ENCODE data around the gene AMOT. TPM values are rescaled to one million over a fixed set of nuclear protein-coding genes. Genes with fewer than 3 reads are reported as not detected.

AMOT gene
- total and polyA plus RNA-seq, 2 experiments from 2014 or later, result 2.1 to 5.4 TPM

- Histone ChIP-seq H3K27ac (ENCODE audit: low read depth) (no peak overlapping the region), H3F3A (replicated peaks; ENCODE audit: low read depth) (no peaks in the 10 kb centered on the region), H3K36me3 (ENCODE audit: insufficient read depth) (no peaks in the 10 kb centered on the region), H2AFZ (no peak overlapping the region), H3K4me1 (ENCODE audit: insufficient read depth) (no peaks in the 10 kb centered on the region), H3K4me2 (no peak overlapping the region), H3K79me2 (replicated peaks; ENCODE audit: insufficient read depth) (no peaks in the 10 kb centered on the region), H3K27me3 (ENCODE audit: insufficient read depth) (no peaks in the 10 kb centered on the region), H4K20me1 (replicated peaks; ENCODE audit: insufficient read depth) (no peaks in the 10 kb centered on the region), H3K4me3 (no peak overlapping the region), H3K9me2 (ENCODE audit: insufficient read depth) (no peaks in the 10 kb centered on the region)
- TF ChIP-seq EZH2phosphoT487 (IDR thresholded peaks at IDR 0.05; ENCODE audit: unreplicated experiment) (no peak), ZNF114 (CRISPR knock-in tag; IDR thresholded peaks at IDR 0.05) (no peak), NANOG (IDR thresholded peaks at IDR 0.05; ENCODE audit: borderline replicate concordance) (no peak), POLR2AphosphoS5 (IDR thresholded peaks at IDR 0.05; ENCODE audit: low read depth) (no peak), CTCF (conservative IDR thresholded peaks at IDR 0.05; ENCODE audit: low read depth in 2 of 2) (no peak), REST (IDR thresholded peaks at IDR 0.05; ENCODE audit: unreplicated experiment) (no peak), JUNB (IDR thresholded peaks at IDR 0.05; ENCODE audit: unreplicated experiment) (no peak)
- H3K27ac Mint-ChIP-seq, result no peak overlapping the region
- no peaks in the 10 kb centered on the region for H3K4me1 Mint-ChIP-seq
- DNase-seq (ENCODE audit: low spot score) (no peak), ATAC-seq (no peak)
- no peaks in the 10 kb centered on the region for H3K9me3 Mint-ChIP-seq
- H3K36me3 Mint-ChIP-seq (ENCODE audit: low read depth), result no peaks in the 10 kb centered on the region
- H3K4me3 Mint-ChIP-seq, result no peak overlapping the region
- no peaks in the 10 kb centered on the region for H3K27me3 Mint-ChIP-seq (ENCODE audit: insufficient read depth, low read depth, poor library complexity)
Observed at GRCh38 chrX:112753116-112753515, 87.5 kb downstream of the AMOT start.

- H3K36me3 ChIP-seq (ENCODE audit: insufficient read depth), result no peaks in the 10 kb centered on the region
- no peaks in the 10 kb centered on the region for H4K20me1 ChIP-seq (replicated peaks; ENCODE audit: insufficient read depth)
- no peak for DNase-seq (ENCODE audit: low spot score)
- H3K4me3 ChIP-seq, result no peak overlapping the region
- Mint-ChIP-seq H3K36me3 (ENCODE audit: low read depth) (no peaks in the 10 kb centered on the region), H3K4me1 (no peaks in the 10 kb centered on the region), H3K4me3 (no peak overlapping the region), H3K9me3 (no peaks in the 10 kb centered on the region), H3K27me3 (ENCODE audit: insufficient read depth, low read depth, poor library complexity) (no peaks in the 10 kb centered on the region), H3K27ac (no peak overlapping the region)
- no peak overlapping the region for H3K27ac ChIP-seq (ENCODE audit: low read depth)
- H2AFZ ChIP-seq, result no peak overlapping the region
- ATAC-seq, result no peak
- no peaks in the 10 kb centered on the region for H3F3A ChIP-seq (replicated peaks; ENCODE audit: low read depth)
- H3K4me1 ChIP-seq (ENCODE audit: insufficient read depth), result no peaks in the 10 kb centered on the region
- no peak overlapping the region for H3K4me2 ChIP-seq
- H3K79me2 ChIP-seq (replicated peaks; ENCODE audit: insufficient read depth), result no peaks in the 10 kb centered on the region
- H3K9me2 ChIP-seq (ENCODE audit: insufficient read depth), result no peaks in the 10 kb centered on the region
- H3K27me3 ChIP-seq (ENCODE audit: insufficient read depth), result no peaks in the 10 kb centered on the region
- TF ChIP-seq STAT1 (IDR thresholded peaks at IDR 0.05; ENCODE audit: unreplicated experiment) (no peak), NANOG (IDR thresholded peaks at IDR 0.05; ENCODE audit: borderline replicate concordance) (no peak), EZH2phosphoT487 (IDR thresholded peaks at IDR 0.05; ENCODE audit: unreplicated experiment) (no peak), CTCF (conservative IDR thresholded peaks at IDR 0.05; ENCODE audit: low read depth in 2 of 2) (no peak), ZNF114 (CRISPR knock-in tag; IDR thresholded peaks at IDR 0.05) (no peak)
Observed at GRCh38 chrX:112751076-112751475, 89.6 kb downstream of the AMOT start.

All from GM23338 (cell line).